Stimulated activated CD4-positive, alpha-beta T cell treated with anti-CD3 and anti-CD28 coated beads, Interleukin-15, amount 100 ng/mL, for 24 hours (primary cell): ENCODE data around the gene NEU1.
A peak's percentile ranks its signal among the peaks of the same experiment; 100 is the strongest.

Source experiments
- DNase-seq: peaks from one replicate; pipeline ENCODE4 v3.0.0-alpha.2; 2020

The NEU1 gene

GRCh38 chr6:31892821-31893220 is 30.2 kb upstream of the NEU1 start:
- no peak for DNase-seq

- no peak for DNase-seq
Measured at GRCh38 chr6:31889331-31889972, 26.8 kb upstream of the NEU1 start.

- DNase-seq: peak; percentile 72
Measured at GRCh38 chr6:31888276-31889258, 25.9 kb upstream of the NEU1 start.

GRCh38 chr6:31887173-31888007 is 24.8 kb upstream of the NEU1 start:
- DNase-seq: no peak

GRCh38 chr6:31886541-31886991 is 23.9 kb upstream of the NEU1 start:
- no peak for DNase-seq

- no peak for DNase-seq
Measured at GRCh38 chr6:31884528-31885035, 22.0 kb upstream of the NEU1 start.

GRCh38 chr6:31883676-31884075 is 21.1 kb upstream of the NEU1 start:
- no peak for DNase-seq

GRCh38 chr6:31882344-31882743 is 19.7 kb upstream of the NEU1 start:
- no peak for DNase-seq

- no peak for DNase-seq
Measured at GRCh38 chr6:31881136-31881859, 18.7 kb upstream of the NEU1 start.

GRCh38 chr6:31880616-31881015 is 18.0 kb upstream of the NEU1 start:
- DNase-seq: no peak

GRCh38 chr6:31879901-31880300 is 17.3 kb upstream of the NEU1 start:
- DNase-seq: no peak

- no peak for DNase-seq
Measured at GRCh38 chr6:31879143-31879542, 16.5 kb upstream of the NEU1 start.

- DNase-seq: no peak
Measured at GRCh38 chr6:31878726-31879125, 16.1 kb upstream of the NEU1 start, which contains the start of gene SLC44A4. Gene SLC44A4 (minus strand): TSS chr6:31878997. CDS start chr6:31878980, 17 bp downstream.

- no peak for DNase-seq
Measured at GRCh38 chr6:31878222-31878621, 15.6 kb upstream of the NEU1 start.

- no peak for DNase-seq
Measured at GRCh38 chr6:31877651-31878161, 15.1 kb upstream of the NEU1 start.

- DNase-seq: no peak
Measured at GRCh38 chr6:31877125-31877650, 14.6 kb upstream of the NEU1 start.

GRCh38 chr6:31876357-31876756 is 13.7 kb upstream of the NEU1 start:
- no peak for DNase-seq

- no peak for DNase-seq
Measured at GRCh38 chr6:31875877-31876276, 13.3 kb upstream of the NEU1 start.

GRCh38 chr6:31874836-31875572 is 12.4 kb upstream of the NEU1 start:
- no peak for DNase-seq

GRCh38 chr6:31874084-31874670 is 11.6 kb upstream of the NEU1 start:
- no peak for DNase-seq
